Ovary (tissue), 9 donors: Measurements from ENCODE around the gene ZIC2. TPM values are rescaled to one million over a fixed set of nuclear protein-coding genes. Genes with fewer than 3 reads are reported as not detected.

Experiments
- DNase-seq, 5 donors: peaks; one replicate each; pipeline ENCODE4 v3.0.0-alpha.2; 2019 to 2020
- H3K27ac ChIP-seq, 2 donors: fragments of 200-600 bp; one replicate each; pipeline versions ENCODE4 v1.5.1 to v1.8.0; 2019 to 2022
- H3K27me3 ChIP-seq: fragments of 200-600 bp; one replicate; pipeline ENCODE4 v1.8.0; 2022
- H3K36me3 ChIP-seq: fragments of 200-600 bp; sonication (generic); one replicate; pipeline ENCODE4 v1.5.1; 2019
- H3K4me1 ChIP-seq: one replicate; pipeline ENCODE4 v1.8.1; 2013; ENCODE audit warnings: mild to moderate bottlenecking, moderate library complexity; ENCODE audit not compliant: insufficient read depth
- H3K4me3 ChIP-seq: fragments of 200-600 bp; sonication (generic); one replicate; pipeline ENCODE4 v1.5.1; 2017
- H3K9me3 ChIP-seq, 2 donors: fragments of 200-600 bp in 1 of 2; sonication (generic) in 1 of 2; one replicate each; pipeline versions ENCODE4 v1.5.1 to v1.8.1; 2013 to 2019; ENCODE audit warnings: mild to moderate bottlenecking in 1 of 2, moderate library complexity in 1 of 2
- CTCF ChIP-seq, 3 donors: fragments of 450-650 bp in 2 of 3; fragments of 200-600 bp in 1 of 3; IDR thresholded peaks; one replicate each; pipeline versions ENCODE4 v1.5.1 to v1.8.0; 2016 to 2022; ENCODE audit warnings: antibody characterized with exemption in 3 of 3, mild to moderate bottlenecking in 1 of 3
- EP300 ChIP-seq: sonication (generic); formaldehyde crosslinking; IDR thresholded peaks from one replicate; pipeline ENCODE4 v1.6.1; 2017; ENCODE audit warnings: antibody characterized with exemption
- POLR2A ChIP-seq: fragments of 450-650 bp; IDR thresholded peaks from one replicate; pipeline ENCODE4 v1.6.1; 2017; ENCODE audit warnings: antibody characterized with exemption, mild to moderate bottlenecking, moderate library complexity
- WGBS, 3 donors: extraction: QIAGEN DNeasy Blood & Tissue Kit in 1 of 3; methylation state at CpG; one replicate each; pipeline versions ENCODE4 v1.1.5 to v1.1.7; 2013 to 2017; 5-methylcytosine and 5-hydroxymethylcytosine counted together
- intact Hi-C, 4 donors: fragments of 100-400 bp; cut with DNase I; formaldehyde crosslinking; loops; one replicate each; pipeline versions ENCODE4 v1.11.0 to v1.15.1; 2022 to 2023
- polyA plus RNA-seq, 2 donors: library from polyadenylated mRNA; stranded (reverse); fragments of 200-250 nt in 1 of 2; fragments of 350-450 nt in 1 of 2; fragmentation: Illumina TruSeq in 1 of 2; extraction: RNeasy Lipid Tissue Mini Kit (QIAGEN cat#74804) in 1 of 2; gene quantifications; one replicate each; pipeline ENCODE4 v1.2.3, GENCODE V29; 2013 to 2014
- total RNA-seq, 7 donors: library from RNA; depleted of rRNA in 2 of 7; stranded (reverse); fragments of >200 nt in 2 of 7; fragmentation: NEBNext Ultra II Directional in 3 of 7; extraction: Animal tissue kit (Norgen Biotek cat#: 25700) in 3 of 7; gene quantifications; one replicate each; pipeline versions ENCODE4 v1.1.0 to v1.2.4, GENCODE V29; 2016 to 2023
- donor health status: DM: no; HTN: no; CAD: no; lungs with moderate emphysema.
- donor health status: DM: no; HTN: no; CAD: no.
- donor health status: Bipolar disorder and iron deficiency.
- donor health status: DM: yes; HTN: yes; CAD: no.
- donor health status: DM: no; HTN: no; CAD: no.
- donor health status: DM: yes; HTN: yes; CAD: no.

ZIC2 gene
- total and polyA plus RNA-seq, 9 donors = 0.02 to 0.36 (median 0.07) TPM; not detected in 6

- DNase-seq = no peak
- Histone ChIP-seq H3K4me1 (no peaks in the 10 kb centered on the region), H3K27ac (no peak overlapping the region), H3K36me3 (no peaks in the 10 kb centered on the region), H3K4me3 (no peak overlapping the region), H3K9me3 (no peaks in the 10 kb centered on the region), H3K27me3 (no peaks in the 10 kb centered on the region)
- 86 to 92% (median 87%) methylated on average over 1 of the region's 1 CpG for WGBS, 3 donors
- intact Hi-C loops = no loop called here
- TF ChIP-seq EP300 = no peak
- TF ChIP-seq CTCF (IDR thresholded peaks at IDR 0.05) = no peak
- no peak for TF ChIP-seq POLR2A
These were observed 54.4 kb downstream of the ZIC2 start for GRCh38 chr13:100035936-100036335.

Other genes with a start within 250 kb of the ZIC2 start
- gene ZIC5, start 10.0 kb upstream of the ZIC2 start, total RNA-seq = under 1 TPM in 2 of 7 donors, not detected in 5; 0.10 to 0.11 TPM
- gene ZIC5, start 10.0 kb upstream of the ZIC2 start, polyA plus RNA-seq = not detected
- gene PCCA, start 107.3 kb downstream of the ZIC2 start, total RNA-seq = 10 to 100 TPM; 43.4 to 62.4 (median 46.5) TPM
- 10 to 100 TPM; 23.5 to 37.1 TPM for gene PCCA, start 107.3 kb downstream of the ZIC2 start, polyA plus RNA-seq